ENCODE measurements around the gene CDH5.
A peak's percentile ranks its signal among the peaks of the same experiment; 100 is the strongest.

The CDH5 gene

DNA sequence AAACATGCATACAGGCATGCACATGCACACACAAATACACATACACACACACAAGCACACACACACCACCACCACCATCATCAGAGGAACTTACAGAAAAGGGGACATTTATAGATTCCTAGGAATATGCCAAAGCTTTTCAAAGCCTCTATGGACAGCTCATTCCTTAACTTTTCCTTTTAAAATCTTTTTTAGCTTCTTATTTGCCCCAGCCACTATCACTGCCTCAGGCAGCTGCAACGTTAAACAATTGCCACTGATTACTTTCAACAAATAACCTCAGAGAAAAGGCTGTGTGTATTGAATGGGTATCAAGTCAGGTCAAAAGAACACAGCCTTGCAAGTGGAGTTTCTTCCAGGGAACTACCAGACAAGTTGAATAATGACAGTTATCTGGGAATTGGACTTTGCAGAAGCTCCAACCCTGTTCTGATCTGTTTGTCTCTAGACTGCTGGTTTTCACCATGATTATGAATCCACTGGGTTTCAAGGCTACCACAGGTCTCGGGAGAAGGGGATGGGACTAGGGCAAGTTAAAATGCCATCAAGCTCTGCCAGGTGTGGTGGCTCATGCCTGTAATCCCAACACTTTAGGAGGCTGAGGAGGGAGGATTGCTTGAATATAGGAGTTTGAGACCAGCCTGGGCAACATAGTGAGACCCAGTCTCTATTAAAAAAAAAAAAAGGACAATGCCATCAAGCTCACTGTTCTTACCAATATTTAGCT, 38.7 kb downstream of the CDH5 start:
- no peaks in the 10 kb centered on the region; the same call in 1 of the 2 replicates for H3K27me3 ChIP-seq (replicated peaks; ENCODE audit: control insufficient read depth, insufficient read depth, low read length)

DNA sequence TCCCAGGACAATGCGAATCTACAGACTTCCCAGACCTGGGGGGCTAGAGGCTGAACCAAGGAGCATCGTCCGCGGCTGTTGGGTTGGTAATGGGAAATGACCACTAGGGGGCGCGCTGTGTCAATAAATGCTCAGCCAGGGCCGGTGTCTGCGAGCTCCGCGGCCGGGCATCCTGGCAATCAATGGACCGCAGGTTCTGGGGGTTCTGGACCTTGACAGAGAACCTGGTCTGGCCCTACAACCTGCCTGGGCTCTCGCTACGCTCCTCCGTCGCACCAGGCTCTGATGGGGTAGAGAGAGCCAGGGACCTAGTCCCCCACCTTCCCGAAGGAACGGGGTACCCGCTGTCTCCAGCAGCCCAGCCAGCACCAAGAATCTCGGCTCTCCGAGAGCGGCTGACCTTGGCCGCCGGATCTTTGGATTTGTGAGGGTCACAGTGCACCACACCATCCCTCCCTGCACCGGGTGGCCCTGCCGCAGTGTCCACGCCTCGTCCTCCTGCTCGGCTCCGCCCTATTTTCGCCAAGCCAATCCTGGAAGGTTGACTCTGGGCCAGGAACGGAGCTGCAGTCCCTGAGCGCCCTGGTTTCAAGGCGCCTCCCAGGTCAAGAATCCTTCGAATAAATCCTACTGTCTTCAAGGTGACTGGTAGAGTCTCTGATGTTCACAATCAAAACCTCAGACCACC, 40.2 kb downstream of the CDH5 start:
- TF ChIP-seq CTCF (IDR thresholded peaks at IDR 0.05; ENCODE audit: insufficient read depth, low read length, poor library complexity, severe bottlenecking) = peak; percentile 74
- H3K4me3 ChIP-seq (replicated peaks; ENCODE audit: low read depth, low read length) = peak overlapping the region; percentile 36
- H3K36me3 ChIP-seq (ENCODE audit: control insufficient read depth, insufficient read depth, low read length) = no peaks in the 10 kb centered on the region
- DNase-seq (ENCODE audit: extremely low read depth, insufficient read length) = peak; percentile 58
- no peaks in the 10 kb centered on the region; the same call in 1 of the 2 replicates for H3K27me3 ChIP-seq (replicated peaks; ENCODE audit: control insufficient read depth, insufficient read depth, low read length)

More for the DNA sequence above, 38.7 kb downstream of the CDH5 start:
- H3K4me3 ChIP-seq (replicated peaks; ENCODE audit: low read depth, low read length) = no peak overlapping the region
- no peak for TF ChIP-seq CTCF (IDR thresholded peaks at IDR 0.05; ENCODE audit: insufficient read depth, low read length, poor library complexity, severe bottlenecking)
- H3K36me3 ChIP-seq (ENCODE audit: control insufficient read depth, insufficient read depth, low read length) = no peaks in the 10 kb centered on the region
- DNase-seq (ENCODE audit: extremely low read depth, insufficient read length) = no peak

GRCh38 chr16:66408163-66409048, 41.9 kb downstream of the CDH5 start:
- no peak overlapping the region for H3K4me3 ChIP-seq (replicated peaks; ENCODE audit: low read depth, low read length)
- no peaks in the 10 kb centered on the region for H3K36me3 ChIP-seq (ENCODE audit: control insufficient read depth, insufficient read depth, low read length)
- no peak for TF ChIP-seq CTCF (IDR thresholded peaks at IDR 0.05; ENCODE audit: insufficient read depth, low read length, poor library complexity, severe bottlenecking)
- DNase-seq (ENCODE audit: extremely low read depth, insufficient read length) = no peak
- H3K27me3 ChIP-seq (replicated peaks; ENCODE audit: control insufficient read depth, insufficient read depth, low read length) = no peaks in the 10 kb centered on the region; the same call in 1 of the 2 replicates

GRCh38 chr16:66409156-66409555, 42.7 kb downstream of the CDH5 start:
- no peaks in the 10 kb centered on the region; the same call in 1 of the 2 replicates for H3K27me3 ChIP-seq (replicated peaks; ENCODE audit: control insufficient read depth, insufficient read depth, low read length)
- no peak for DNase-seq (ENCODE audit: extremely low read depth, insufficient read length)
- TF ChIP-seq CTCF (IDR thresholded peaks at IDR 0.05; ENCODE audit: insufficient read depth, low read length, poor library complexity, severe bottlenecking) = no peak
- no peaks in the 10 kb centered on the region for H3K36me3 ChIP-seq (ENCODE audit: control insufficient read depth, insufficient read depth, low read length)
- H3K4me3 ChIP-seq (replicated peaks; ENCODE audit: low read depth, low read length) = no peak overlapping the region

DNA sequence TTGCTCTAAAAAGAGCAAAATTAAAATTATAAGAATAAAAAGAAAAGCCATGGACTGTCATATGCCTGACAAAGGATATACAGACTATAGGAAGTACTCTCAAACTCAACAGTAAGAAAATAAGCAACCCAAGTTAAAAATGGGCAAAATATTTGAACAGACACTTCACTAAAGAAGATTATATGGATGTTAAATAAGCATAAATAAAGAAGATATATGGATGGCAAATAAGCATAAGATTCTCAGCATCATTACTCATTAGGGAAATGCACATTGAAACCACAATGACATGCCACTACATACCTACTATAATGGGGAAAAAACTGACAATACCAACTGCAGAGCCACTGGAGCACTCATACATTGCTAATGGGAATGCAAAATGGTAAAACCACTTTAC, 45.7 kb downstream of the CDH5 start:
- no peak for TF ChIP-seq CTCF (IDR thresholded peaks at IDR 0.05; ENCODE audit: insufficient read depth, low read length, poor library complexity, severe bottlenecking)
- Histone ChIP-seq H3K4me3 (replicated peaks; ENCODE audit: low read depth, low read length) (no peak overlapping the region), H3K27me3 (replicated peaks; ENCODE audit: control insufficient read depth, insufficient read depth, low read length) (no peaks in the 10 kb centered on the region), H3K36me3 (ENCODE audit: control insufficient read depth, insufficient read depth, low read length) (no peaks in the 10 kb centered on the region)
- DNase-seq (ENCODE audit: extremely low read depth, insufficient read length) = no peak

All from GM06990 (cell line).